Hepatocyte (in vitro differentiated cells): Measurements from ENCODE around the gene MOV10L1.

Source experiments
- CTCF ChIP-seq: fragments of 200-600 bp; sonication (generic); IDR thresholded peaks from 2 replicates; pipeline ENCODE4 v1.5.1; 2016; ENCODE audit warnings: antibody characterized with exemption, mild to moderate bottlenecking; ENCODE audit not compliant: poor library complexity
- EZH2 ChIP-seq: fragments of 200-600 bp; sonication (generic); IDR thresholded peaks from 2 replicates; pipeline ENCODE4 v1.6.1; 2016; ENCODE audit warnings: antibody characterized with exemption, mild to moderate bottlenecking, borderline replicate concordance
- EZH2phosphoT487 ChIP-seq: fragments of 200-600 bp; sonication (generic); IDR thresholded peaks from one replicate; pipeline ENCODE4 v1.6.1; 2018; ENCODE audit warnings: antibody characterized with exemption, mild to moderate bottlenecking, low read depth, moderate library complexity; ENCODE audit not compliant: unreplicated experiment, severe bottlenecking

- TF ChIP-seq CTCF (no peak), EZH2 (no peak), EZH2phosphoT487 (no peak)
Observed at GRCh38 chr22:50112151-50113118, 22.6 kb downstream of the MOV10L1 start.
